Natural killer cell treated with Interleukin-12 subunit alpha and Interleukin-12 subunit beta and Interleukin-15 and Interleukin-18, amount 100 ng/mL, for 72 hours (primary cell): ENCODE results near the gene ZNF575. TPM values are rescaled to one million over a fixed set of nuclear protein-coding genes. Genes with fewer than 3 reads are reported as not detected.
"Not testable (repeated sequence)": the region's sequence is repeated elsewhere in the genome, so short reads cannot be mapped to it uniquely, and the experiment has no call there.

ENCODE experiments used
- ATAC-seq, 2 donors: fragments of 150-1000 bp; cut with Tn5 transposase in 1 of 2; sonication (Bioruptor Pico), chemical (Tn5 transposase) in 1 of 2; 2 replicates each; pipeline ENCODE4 v1.10.0; 2021
- DNase-seq: peaks from one replicate; pipeline ENCODE4 v3.0.0; 2022; ENCODE audit warnings: low spot score
- H3K27ac Mint-ChIP-seq, 2 donors: 1 replicate in 1 of 2; 2 replicates in 1 of 2; pipeline ENCODE4 v1.8.0; 2022; ENCODE audit warnings: mixed read lengths in 2 of 2, mild to moderate bottlenecking in 1 of 2, moderate library complexity in 1 of 2
- H3K27me3 Mint-ChIP-seq, 2 donors: 1 replicate in 1 of 2; 2 replicates in 1 of 2; pipeline ENCODE4 v1.8.0; 2022; ENCODE audit warnings: mixed read lengths in 2 of 2
- H3K36me3 Mint-ChIP-seq: one replicate; pipeline ENCODE4 v1.8.0; 2022; ENCODE audit warnings: mixed read lengths
- H3K4me1 Mint-ChIP-seq, 2 donors: 1 replicate in 1 of 2; 2 replicates in 1 of 2; pipeline ENCODE4 v1.8.0; 2022; ENCODE audit warnings: low read depth in 2 of 2, mixed read lengths in 2 of 2, mild to moderate bottlenecking in 1 of 2
- H3K4me3 Mint-ChIP-seq: one replicate; pipeline ENCODE4 v1.8.0; 2022; ENCODE audit warnings: mixed read lengths
- H3K9me3 Mint-ChIP-seq: 2 replicates; pipeline ENCODE4 v1.8.0; 2022; ENCODE audit warnings: mixed read lengths
- total RNA-seq, 2 donors: library from RNA; stranded (reverse); gene quantifications; one replicate each; pipeline ENCODE4 v1.2.3, GENCODE V29; 2022

ZNF575 gene
- total RNA-seq, 2 donors from 2014 or later: 1.4 to 1.9 TPM

DNA sequence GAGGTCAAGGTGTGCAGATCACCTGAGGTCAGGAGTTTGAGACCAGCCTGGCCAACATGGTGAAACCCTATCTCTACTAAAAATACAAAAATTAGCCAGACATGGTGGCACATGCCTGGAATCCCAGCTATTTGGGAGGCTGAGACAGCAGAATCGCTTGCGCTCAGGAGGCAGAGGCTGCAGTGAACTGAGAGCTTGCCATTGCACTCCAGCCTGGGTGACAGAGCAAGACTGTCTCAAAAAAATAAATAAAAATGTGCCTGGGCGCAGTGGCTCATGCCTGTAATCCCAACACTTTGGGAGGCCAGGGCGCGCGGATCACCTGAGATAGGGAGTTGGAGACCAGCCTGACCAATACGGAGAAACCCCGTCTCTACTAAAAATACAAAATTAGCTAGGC is 9.3 kb upstream of the ZNF575 start:
- not testable (repeated sequence) for H3K4me3 Mint-ChIP-seq, ATAC-seq, H3K9me3 Mint-ChIP-seq, H3K27me3 Mint-ChIP-seq, H3K36me3 Mint-ChIP-seq, DNase-seq, H3K27ac Mint-ChIP-seq
- peaks cover 19 to 25% of the 10 kb centered on the region in 2 donors for H3K4me1 Mint-ChIP-seq

DNA sequence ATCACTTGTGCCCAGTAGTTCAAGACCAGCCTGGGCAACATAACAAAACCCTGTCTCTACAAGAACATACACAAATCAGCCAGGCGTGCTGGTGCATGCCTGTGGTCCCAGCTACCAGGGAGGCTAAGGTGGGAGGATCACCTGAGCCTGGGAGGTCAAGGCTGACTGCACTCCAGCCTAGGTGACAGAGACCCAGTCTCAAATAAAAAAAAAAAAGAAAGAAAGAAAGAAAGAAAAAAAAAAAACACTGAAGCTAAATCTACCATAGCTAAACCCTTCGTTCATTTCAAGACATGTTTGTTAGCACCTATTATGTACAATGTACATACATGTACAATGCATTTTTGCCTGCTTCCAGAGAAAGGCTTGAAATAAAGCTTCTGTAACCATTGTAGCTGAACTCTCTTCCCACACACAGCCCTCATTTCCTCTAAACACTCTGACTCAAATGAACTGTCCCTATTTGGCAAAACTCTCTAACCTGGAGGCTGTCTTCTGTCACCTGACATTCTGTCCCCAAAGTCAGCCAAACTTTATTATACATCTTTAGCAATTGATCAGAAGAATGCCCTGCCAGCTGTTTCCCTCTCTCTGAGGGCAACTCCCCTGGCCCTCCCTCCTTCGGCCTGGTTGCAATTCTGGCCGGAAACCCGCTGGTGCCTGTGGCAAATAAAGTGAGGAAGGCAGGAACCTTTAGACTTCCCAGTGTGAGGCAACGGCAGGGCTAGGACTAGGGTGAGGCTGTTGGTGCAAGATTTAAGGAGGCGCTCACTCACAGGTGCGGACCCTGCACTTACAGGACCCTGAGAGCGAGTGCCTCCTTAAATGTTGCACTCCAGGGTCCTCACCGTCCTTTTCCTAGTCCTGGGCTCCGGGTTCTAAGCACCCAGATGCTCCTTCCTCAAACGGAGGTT is 7.8 kb upstream of the ZNF575 start:
- Mint-ChIP-seq H3K9me3 (no peaks in the 10 kb centered on the region), H3K4me1 (peaks cover 13 to 21% of the 10 kb centered on the region in 2 donors), H3K4me3 (peak overlapping the region; percentile 87), H3K36me3 (no peaks in the 10 kb centered on the region), H3K27ac (peak overlapping the region; percentile 78 to 89), H3K27me3 (no peaks in the 10 kb centered on the region)
- no peak for DNase-seq
- ATAC-seq: peak; percentile 53 to 74

DNA sequence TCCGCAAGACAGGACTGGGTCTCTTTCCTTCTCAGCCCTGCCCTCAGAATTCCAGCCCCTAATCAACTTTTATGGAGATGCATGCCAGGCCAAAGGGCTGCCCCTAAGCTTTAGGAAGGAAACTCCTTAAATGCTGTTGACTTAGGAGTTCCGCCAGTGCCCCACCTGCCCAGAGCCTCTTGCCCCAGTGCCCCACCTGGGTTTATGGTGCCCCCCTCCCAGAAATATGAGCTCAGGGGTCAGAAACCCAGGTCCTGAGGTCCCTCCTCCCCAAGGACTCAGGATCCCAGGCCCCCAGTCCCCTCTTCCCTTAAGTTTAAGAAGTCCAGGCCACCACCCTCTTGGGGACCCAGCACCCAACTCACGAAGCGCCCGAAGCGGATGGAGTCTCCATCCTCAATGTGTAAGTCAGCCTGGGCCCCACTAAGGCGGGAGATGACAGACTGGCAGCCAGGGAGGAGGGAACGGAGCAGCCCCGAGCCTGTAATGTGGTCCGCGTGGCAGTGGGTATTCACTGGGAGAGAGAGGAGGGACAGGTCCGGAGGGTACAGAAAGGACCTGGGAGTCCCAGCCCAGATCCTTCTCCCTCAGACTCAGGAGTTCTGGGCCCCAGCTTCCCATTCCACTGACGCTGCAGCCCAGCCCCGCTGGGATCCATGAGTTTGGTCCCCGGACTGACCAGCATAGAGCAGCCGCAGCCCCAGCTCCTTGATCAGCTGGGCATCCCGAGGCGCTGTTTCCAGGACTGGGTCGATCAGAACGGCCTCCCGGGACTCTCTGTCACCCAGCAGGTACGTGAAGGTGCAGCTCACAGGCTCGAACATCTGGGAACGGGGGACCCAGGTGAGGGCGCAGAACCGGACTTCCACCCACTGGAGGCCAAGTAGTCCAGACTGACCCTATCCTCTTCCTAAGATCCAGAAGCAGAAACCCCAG is 6.9 kb upstream of the ZNF575 start:
- DNase-seq: no peak
- peak in 1 of 2 donors; percentile 31 for ATAC-seq
- Mint-ChIP-seq H3K27ac (peak overlapping the region; percentile 78 to 89), H3K36me3 (no peaks in the 10 kb centered on the region), H3K9me3 (no peaks in the 10 kb centered on the region), H3K27me3 (no peaks in the 10 kb centered on the region), H3K4me1 (peaks cover 13 to 21% of the 10 kb centered on the region in 2 donors), H3K4me3 (peak overlapping the region; percentile 87)

DNA sequence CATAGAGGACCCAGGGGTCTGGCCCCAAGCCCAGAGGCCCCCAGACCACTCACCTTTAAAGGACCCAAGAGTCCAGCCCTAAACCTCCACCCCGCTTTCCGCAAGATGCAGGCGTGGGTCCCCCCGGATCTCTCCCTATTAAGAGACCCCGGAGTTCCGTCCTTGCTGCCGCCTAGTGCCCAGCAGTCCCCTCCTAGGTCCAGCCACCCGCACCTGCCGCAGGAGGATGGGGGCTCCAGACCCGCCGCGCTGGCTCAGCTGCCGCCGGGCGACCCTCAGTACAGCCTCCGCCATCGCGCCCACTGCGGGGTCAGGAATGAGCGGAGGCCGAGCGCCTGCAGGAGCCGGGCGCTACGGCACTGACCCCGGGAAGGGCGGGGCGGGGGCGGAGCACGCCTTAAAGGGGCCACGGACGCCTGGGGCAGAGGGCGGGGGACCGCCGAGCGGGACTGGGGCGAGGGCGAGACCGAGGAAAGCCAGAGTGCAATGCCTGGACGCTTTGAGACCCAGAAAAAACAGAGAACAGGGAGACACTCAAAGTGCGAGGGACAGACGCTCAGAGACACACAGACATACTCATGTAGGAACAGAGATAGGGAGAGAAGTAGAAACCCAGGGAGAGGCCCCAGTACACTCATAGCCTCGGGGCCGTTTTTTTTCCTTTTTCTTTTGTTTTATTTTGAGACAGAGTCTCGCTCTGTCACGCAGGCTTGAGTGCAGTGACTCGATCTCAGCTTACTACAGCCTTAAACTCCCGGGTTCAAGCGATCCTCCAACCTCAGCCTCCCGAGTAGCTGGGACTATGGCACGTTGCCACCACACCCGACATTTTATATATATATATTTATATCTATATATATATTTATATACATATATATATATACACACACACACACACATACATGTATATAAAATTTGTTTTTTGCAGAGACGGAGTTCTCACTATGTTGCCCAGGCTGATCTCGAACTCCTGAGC is 5.8 kb upstream of the ZNF575 start, which contains the start of gene ETHE1:
TSS of gene ETHE1 (minus strand) at position 318 of the 976 bp plus-strand sequence. CDS start at position 294, 24 bp downstream.
- ATAC-seq: peak; percentile 95
- no peaks in the 10 kb centered on the region for H3K27me3 Mint-ChIP-seq
- H3K36me3 Mint-ChIP-seq: no peaks in the 10 kb centered on the region
- H3K27ac Mint-ChIP-seq: peak within 1 kb of the TSS; percentile 78 to 89
- peak within 1 kb of the TSS; percentile 87 for H3K4me3 Mint-ChIP-seq
- peak; percentile 88 for DNase-seq
- peaks cover 13 to 21% of the 10 kb centered on the region in 2 donors for H3K4me1 Mint-ChIP-seq
- no peaks in the 10 kb centered on the region for H3K9me3 Mint-ChIP-seq

DNA sequence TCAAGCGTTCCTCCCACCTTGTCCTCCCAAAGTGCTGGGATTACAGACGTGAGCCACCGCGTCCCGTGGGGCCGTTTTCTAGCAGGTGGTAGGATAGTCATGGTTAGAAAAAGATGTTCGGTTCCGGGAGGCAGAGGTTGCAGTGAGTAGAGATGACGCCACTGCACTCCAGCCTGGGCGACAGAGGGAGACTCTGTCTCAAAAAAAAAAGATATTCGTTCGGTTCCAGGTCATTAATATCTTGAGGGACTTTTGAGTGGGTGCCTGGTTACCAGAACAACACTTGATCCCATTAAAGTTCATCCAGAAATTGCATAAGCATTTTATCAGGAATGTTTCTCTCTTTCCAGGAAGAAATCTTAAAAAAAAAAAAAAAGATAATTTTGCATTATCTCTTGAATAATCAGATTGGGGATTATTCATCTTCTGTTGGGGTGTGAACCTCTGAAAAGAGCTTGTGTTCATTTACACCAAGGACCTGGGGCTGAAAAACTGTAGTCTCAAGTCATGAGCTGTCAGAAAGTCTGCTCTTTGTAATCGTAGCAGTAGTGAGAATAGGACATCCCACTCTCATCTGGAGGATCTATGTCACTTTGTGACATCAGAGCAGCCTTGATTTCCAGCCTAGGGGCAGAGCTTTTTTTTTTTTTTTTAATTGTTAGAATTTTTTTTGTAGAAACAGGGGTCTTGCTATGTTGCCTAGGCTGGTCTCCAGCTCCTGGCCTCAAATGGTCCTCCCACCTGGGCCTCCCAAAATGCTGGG is 4.9 kb upstream of the ZNF575 start:
- Mint-ChIP-seq H3K36me3 (no peaks in the 10 kb centered on the region), H3K4me3 (no peak overlapping the region), H3K27ac (peak overlapping the region; percentile 78 to 89), H3K4me1 (peaks cover 18 to 23% of the 10 kb centered on the region in 2 donors), H3K9me3 (no peaks in the 10 kb centered on the region), H3K27me3 (no peaks in the 10 kb centered on the region)
- DNase-seq (no peak), ATAC-seq (no peak)

DNA sequence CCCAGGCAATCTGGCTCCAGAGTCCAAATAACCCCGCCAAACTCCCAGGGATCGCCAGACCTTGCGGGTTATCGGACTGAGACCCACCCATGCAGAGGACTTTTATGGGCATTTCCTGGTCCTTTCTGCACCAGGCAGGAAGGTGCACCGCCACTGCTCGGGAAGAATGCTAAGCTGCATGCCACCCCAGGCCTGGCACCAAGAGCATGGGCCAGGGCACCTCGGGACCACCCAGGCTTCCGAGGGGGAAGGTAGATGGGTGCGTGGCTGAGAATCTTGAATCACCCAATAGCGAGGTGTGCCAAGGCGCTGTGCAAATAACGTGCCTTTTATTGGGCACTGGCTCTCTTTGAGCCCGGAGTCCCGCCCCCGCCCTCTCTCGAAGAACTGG is 422 bp upstream of the ZNF575 start:
- DNase-seq (no peak), ATAC-seq (peak in 1 of 2 donors; percentile 11)
- peak overlapping the region; percentile 80 to 92 for H3K27ac Mint-ChIP-seq
- H3K9me3 Mint-ChIP-seq: no peaks in the 10 kb centered on the region
- peaks cover 19 to 20% of the 10 kb centered on the region in 2 donors for H3K4me1 Mint-ChIP-seq
- H3K36me3 Mint-ChIP-seq: no peaks in the 10 kb centered on the region
- no peaks in the 10 kb centered on the region for H3K27me3 Mint-ChIP-seq
- peak overlapping the region; percentile 86 for H3K4me3 Mint-ChIP-seq

DNA sequence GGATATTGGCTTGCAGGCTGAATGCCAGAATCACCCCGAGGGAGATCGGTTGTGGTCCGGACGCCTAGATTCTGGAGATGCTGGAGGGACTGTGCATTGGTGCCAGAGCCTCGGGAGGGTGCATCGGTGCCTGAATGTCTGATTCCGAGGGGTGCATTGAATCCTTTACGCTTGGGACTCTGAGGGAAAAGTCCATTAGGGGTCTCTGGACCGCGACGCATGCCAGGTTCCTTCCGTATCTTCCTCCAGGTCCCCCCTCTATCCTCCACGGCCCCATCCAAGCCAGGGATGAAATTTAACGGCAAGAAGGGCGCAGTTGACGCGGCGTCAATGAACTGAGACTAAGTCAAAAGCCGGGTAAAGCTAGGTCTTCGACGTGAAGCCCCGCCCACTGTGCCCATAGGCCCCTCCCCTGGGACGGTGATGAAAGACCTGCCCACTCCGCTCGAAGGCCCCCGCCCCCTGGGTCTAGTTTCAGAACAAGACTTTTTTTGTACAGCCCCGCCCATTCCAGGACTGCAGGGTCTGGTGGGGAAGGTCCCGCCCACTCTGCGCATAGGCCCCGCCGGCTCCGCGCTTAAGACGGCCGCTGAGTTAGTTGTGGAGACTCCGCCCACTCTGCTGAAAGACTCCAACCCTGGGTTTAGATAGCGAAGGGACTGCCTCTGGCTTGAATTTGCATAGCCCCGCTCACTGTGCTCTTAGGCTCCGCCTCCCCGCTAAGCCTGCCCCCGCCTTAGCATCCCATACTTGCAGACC is 737 bp downstream of the ZNF575 start:
- ATAC-seq: peak; percentile 90
- H3K4me1 Mint-ChIP-seq: peaks cover 19 to 20% of the 10 kb centered on the region in 2 donors
- H3K27ac Mint-ChIP-seq: peak overlapping the region; percentile 80 to 92
- H3K36me3 Mint-ChIP-seq: peaks cover 5% of the 10 kb centered on the region
- peak overlapping the region; percentile 86 for H3K4me3 Mint-ChIP-seq
- peak; percentile 97 for DNase-seq
- H3K9me3 Mint-ChIP-seq: no peaks in the 10 kb centered on the region
- H3K27me3 Mint-ChIP-seq: no peaks in the 10 kb centered on the region

DNA sequence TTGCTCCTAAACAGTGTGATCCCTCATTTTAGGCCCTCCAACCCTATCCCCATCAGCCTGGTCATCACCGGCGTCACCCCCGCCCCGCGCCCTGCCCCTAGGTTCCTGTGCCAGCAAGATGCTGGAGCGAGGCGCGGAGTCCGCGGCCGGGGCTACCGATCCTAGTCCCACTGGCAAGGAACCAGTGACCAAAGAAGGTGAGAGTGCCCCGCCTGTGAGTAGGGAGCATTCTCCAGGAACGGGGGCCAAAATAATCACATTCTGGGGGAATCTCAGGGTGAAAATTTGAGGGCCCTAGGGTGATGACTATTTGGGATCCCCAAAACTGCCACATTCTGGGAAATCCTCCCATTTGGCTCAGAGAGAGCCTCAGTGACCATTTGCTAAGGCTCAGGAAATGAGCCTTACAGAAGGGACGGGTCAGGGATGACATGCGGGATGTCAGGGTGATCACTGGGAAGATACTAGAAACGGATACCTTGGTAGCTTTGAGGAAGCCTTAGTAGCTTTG is 1.4 kb downstream of the ZNF575 start:
- Mint-ChIP-seq H3K4me3 (peak overlapping the region; percentile 86), H3K9me3 (no peaks in the 10 kb centered on the region), H3K4me1 (peaks cover 20 to 21% of the 10 kb centered on the region in 2 donors), H3K27me3 (no peaks in the 10 kb centered on the region), H3K36me3 (peaks cover 11% of the 10 kb centered on the region), H3K27ac (peak overlapping the region; percentile 80 to 92)
- ATAC-seq (no peak), DNase-seq (no peak)

DNA sequence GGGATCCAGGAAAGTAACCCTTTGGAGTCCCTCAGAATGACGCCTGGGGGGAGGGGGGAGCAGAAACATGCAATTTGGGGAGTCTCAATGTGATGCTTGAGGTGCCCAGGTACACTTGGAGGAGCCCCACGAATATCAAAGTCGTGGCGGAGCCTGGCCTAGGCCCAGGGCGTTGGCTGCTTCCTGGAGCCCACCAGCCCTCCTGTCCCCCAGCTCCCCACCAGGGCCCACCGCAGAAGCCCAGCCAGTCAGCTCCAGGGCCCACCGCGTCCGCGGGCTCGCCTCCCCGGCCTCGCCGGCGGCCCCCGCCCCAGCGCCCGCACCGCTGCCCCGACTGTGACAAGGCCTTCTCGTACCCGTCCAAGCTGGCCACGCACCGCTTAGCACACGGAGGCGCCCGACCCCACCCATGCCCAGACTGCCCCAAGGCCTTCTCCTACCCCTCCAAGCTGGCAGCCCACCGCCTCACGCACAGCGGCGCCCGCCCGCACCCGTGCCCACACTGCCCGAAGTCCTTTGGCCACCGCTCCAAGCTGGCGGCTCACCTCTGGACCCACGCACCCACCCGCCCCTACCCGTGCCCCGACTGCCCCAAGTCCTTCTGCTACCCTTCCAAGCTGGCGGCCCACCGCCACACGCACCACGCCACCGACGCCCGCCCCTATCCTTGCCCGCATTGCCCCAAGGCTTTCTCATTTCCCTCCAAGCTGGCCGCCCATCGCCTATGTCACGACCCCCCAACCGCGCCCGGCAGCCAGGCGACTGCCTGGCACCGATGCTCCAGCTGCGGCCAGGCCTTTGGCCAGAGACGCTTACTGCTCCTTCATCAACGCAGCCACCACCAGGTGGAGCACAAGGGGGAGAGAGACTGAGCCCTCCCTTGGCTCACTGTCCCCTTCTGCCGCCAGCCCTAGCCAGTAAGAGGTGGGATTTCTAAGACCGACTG is 2.1 kb downstream of the ZNF575 start:
- no peaks in the 10 kb centered on the region for H3K27me3 Mint-ChIP-seq
- ATAC-seq: no peak
- peaks cover 20 to 21% of the 10 kb centered on the region in 2 donors for H3K4me1 Mint-ChIP-seq
- H3K4me3 Mint-ChIP-seq: peak overlapping the region; percentile 16
- H3K36me3 Mint-ChIP-seq: peaks cover 12% of the 10 kb centered on the region
- H3K27ac Mint-ChIP-seq: peak overlapping the region; percentile 55 to 76
- H3K9me3 Mint-ChIP-seq: no peaks in the 10 kb centered on the region
- DNase-seq: no peak

DNA sequence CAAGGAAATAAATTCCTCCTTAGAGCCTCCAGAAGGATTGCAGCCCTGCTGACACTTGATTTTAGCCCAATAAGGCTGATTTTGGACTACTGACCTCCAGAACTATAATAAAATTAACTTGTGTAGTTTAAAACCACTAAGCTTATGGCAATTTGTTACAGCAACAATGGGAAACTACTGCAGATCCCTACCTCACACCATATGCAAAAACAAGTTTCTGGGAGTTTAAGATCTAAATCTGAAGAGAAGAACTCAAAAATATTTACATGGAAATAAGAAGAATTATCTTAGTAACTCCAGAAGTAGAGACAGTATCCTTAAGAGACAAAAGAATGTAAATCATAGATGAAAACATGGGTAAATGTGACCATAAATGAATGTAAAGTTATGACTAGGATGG is 5.9 kb downstream of the ZNF575 start:
- H3K27ac Mint-ChIP-seq: no peak overlapping the region
- H3K4me3 Mint-ChIP-seq: no peak overlapping the region
- H3K9me3 Mint-ChIP-seq: no peaks in the 10 kb centered on the region
- peaks cover 9 to 10% of the 10 kb centered on the region in 2 donors for H3K4me1 Mint-ChIP-seq
- no peak for DNase-seq
- ATAC-seq: no peak
- H3K36me3 Mint-ChIP-seq: peaks cover 12% of the 10 kb centered on the region
- H3K27me3 Mint-ChIP-seq: no peaks in the 10 kb centered on the region

DNA sequence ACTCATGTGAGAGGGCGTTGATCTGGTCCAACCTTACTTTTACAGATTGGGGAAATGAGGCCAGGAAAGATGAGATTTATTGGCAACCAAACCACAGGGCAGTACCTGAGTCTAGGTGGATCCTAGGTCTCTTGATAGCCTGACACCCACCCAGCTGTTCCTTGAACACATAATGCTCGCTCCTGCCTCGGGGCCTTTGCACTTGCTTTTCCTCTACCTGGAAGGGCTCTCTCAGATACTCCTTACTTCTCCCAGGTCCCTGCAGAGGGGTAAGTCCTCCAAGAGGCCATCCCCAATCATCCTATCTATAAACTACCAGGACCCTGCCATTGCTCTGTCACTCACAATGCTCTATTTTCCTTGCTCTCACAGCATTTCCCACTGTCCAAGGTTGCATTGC is 7.4 kb downstream of the ZNF575 start:
- H3K4me3 Mint-ChIP-seq: no peak overlapping the region
- H3K27me3 Mint-ChIP-seq: no peaks in the 10 kb centered on the region
- H3K9me3 Mint-ChIP-seq: no peaks in the 10 kb centered on the region
- H3K27ac Mint-ChIP-seq: no peak overlapping the region
- DNase-seq: no peak
- H3K36me3 Mint-ChIP-seq: peaks cover 12% of the 10 kb centered on the region
- H3K4me1 Mint-ChIP-seq: peaks cover 3 to 7% of the 10 kb centered on the region in 2 donors
- no peak for ATAC-seq
